Urothelium cell line (cell line): ENCODE results near the gene BCL2L15.

Source experiments
- DNase-seq: peaks from one replicate; pipeline ENCODE4 v3.0.0; 2011; ENCODE audit warnings: low spot score, mixed read lengths
- FAIRE-seq: peaks from 2 replicates; lab custom pipeline; 2011; peaks lifted over from hg19 to GRCh38; lab: Jason Lieb, UNC

The BCL2L15 gene

GRCh38 chr1:113836534-113836933 is 50.8 kb downstream of the BCL2L15 start:
- FAIRE-seq (no peak), DNase-seq (no peak)

- DNase-seq (peak; percentile 23), FAIRE-seq (no peak)
Measured at GRCh38 chr1:113835686-113836290, 51.6 kb downstream of the BCL2L15 start.

- DNase-seq (no peak), FAIRE-seq (no peak)
Measured at GRCh38 chr1:113834716-113835115, 52.7 kb downstream of the BCL2L15 start.
